Muscle of arm (tissue), 12 donors: ENCODE results near the gene DRC1. TPM values are rescaled to one million over a fixed set of nuclear protein-coding genes. Genes with fewer than 3 reads are reported as not detected.
"Not testable (repeated sequence)": the region's sequence is repeated elsewhere in the genome, so short reads cannot be mapped to it uniquely, and the experiment has no call there.

Experiments
- DNase-seq: peaks from one replicate; pipeline ENCODE4 v3.0.0-alpha.2; 2013
- polyA plus RNA-seq, 12 donors: library from polyadenylated mRNA; unstranded; fragments of 120-200 nt; gene quantifications; one replicate each; pipeline ENCODE4 v1.2.1, GENCODE V29; 2013; ENCODE audit not compliant: insufficient read length in 12 of 12

The DRC1 gene
- polyA plus RNA-seq, 12 donors: 0.11 to 0.74 (median 0.24) TPM; not detected in 4

GRCh38 chr2:26463244-26464192, 61.8 kb downstream of the DRC1 start:
- no peak for DNase-seq

DNA sequence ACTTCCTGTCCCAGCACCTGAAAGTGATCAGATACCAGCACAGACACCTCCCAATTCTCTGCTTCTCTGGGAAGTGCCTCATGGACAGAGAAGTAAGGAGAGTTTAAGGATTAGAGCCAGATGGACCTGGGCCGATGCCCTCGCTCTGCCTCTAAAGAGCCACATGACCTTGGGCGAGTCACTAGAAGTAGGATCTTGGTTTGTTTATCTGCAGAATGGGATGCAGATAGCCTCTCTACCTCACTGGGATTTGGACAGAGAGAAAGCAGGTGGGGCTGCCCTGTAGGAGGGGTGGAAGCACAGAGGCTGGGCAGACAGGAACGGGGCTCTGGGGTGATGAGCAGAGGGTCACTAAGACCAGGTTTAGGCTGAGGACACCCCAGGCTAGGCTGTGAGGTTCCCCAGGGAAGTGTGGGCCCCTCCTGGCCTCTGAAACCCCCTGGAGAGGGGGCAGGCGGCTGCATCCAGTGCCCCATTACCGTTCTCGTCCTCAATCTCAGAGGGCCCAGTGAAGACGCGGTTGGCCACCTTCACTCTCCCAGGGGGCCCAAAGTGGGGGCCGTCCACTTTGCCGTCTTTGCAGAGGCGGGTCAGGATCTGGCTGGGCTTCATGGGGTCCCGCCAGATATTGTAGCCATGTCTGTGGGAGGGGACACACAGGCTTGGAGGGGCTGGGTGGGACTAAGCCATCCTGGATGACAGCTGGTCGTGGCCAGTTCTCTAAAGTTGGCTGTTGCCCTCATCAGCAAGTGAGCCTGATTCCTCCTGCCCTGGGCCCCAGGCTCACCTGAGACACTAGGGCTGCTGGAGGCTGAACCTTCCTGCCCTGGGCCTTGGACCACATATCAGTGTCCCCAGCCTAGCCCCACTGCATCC, 62.9 kb downstream of the DRC1 start:
- DNase-seq: no peak

DNA sequence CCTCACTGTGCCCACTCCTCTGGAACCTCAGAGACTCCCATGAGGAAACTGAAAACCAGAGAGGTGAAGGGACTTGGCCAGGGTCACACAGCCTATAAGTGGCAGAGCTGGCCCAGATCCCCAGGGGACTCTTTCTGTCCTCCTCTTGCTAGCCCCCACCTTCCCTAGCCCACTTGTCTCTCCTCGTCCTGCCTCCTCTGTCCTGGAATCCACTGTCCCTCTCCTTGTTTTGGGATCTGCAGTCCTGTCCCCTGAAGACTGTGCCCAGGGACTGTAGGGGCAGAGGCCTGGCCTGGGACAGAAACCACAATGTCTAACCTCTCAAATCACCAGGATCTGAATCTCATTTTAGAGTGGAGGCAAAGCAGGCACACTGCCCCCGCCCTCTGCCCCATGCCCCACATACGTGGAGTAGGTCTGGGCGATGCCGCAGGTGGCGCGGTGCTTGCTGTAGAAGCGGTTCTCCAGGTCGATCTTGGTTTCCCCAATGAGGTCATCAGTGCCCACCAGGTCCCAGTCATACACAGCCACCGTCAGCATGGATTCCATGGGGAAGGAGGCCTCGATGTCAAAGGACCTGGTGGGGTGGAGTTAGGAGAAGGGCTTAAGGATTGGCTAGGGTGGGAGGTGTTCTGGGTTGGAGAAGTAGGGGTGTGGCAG, 63.7 kb downstream of the DRC1 start:
- DNase-seq: no peak

GRCh38 chr2:26465981-26466471, 64.3 kb downstream of the DRC1 start:
- no peak for DNase-seq

DNA sequence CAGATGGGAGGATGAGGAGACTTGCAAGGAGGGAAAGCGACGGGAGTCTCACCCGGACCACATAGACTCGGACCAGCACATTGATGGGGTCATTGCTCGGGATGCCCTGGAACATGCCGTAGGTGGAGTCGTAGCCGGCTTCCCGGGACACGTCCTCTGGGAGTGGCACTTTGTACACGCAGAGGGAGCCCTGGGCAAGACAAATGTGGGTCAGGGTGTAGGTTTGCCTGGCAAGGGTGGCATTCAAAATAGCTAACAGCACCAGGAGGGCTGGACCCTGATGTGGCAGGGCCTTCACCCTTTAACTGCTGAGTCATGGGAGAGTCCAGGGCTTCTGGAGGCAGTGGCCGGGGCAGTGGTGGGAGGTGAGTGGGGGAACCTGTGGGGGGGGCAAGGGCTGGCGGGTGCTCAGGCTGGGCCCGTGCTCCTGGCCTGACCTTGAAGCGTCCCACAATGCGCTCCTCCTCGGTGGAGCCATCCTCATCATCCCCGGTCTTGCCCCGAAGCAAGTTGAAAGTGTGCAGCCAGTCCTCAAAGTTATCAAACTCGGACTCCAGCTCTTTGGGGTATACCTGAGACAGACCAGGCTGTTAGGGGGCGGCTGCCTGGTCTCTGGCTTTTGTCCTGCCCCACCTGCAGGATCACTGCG, 65.1 kb downstream of the DRC1 start:
- no peak for DNase-seq

- DNase-seq: not testable (repeated sequence)
Observed at GRCh38 chr2:26468544-26468943, 66.8 kb downstream of the DRC1 start.

GRCh38 chr2:26469092-26469710, 67.5 kb downstream of the DRC1 start:
- DNase-seq: no peak

DNA sequence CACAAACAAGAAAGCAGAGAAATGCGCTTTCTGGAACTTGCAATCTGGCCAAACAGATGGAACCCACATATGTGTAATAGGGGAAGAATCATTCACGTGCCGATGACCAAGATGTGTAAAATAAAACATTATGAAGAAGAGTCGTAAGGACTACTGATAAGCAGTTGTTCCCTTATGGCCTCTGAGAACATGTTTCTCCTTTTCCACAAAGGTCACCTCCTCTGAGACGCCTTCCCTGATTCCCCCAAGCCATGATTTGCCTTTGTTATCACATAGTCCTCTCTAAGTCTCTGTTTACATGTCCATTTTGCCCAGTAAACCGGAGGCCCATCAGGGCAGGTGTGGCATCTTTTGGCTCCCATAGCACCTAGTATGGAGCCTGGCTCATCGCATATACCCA, 68.2 kb downstream of the DRC1 start:
- DNase-seq: no peak

- DNase-seq: no peak
Observed at GRCh38 chr2:26470601-26471260, 69.0 kb downstream of the DRC1 start.

DNA sequence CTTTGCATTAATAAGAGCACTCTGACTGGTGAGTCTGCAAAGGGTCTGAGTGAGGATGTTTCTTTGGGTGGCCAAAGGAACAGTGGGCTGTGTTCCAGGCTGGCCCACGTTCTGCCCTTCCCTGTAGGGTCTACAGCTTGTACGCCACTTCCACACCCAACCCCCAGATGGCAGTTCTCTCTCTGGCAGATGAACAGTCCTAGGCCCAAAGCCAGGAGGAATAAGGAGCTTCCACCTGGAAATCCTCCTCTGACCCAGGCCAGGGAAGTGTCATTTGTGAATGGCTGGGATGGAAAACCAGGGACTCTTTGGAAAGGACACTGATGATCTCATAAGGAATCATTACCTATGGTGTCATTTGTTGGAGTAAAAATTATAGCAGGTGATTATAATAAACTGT, 69.6 kb downstream of the DRC1 start:
- DNase-seq: no peak

GRCh38 chr2:26471766-26472706, 70.3 kb downstream of the DRC1 start:
- no peak for DNase-seq

DNA sequence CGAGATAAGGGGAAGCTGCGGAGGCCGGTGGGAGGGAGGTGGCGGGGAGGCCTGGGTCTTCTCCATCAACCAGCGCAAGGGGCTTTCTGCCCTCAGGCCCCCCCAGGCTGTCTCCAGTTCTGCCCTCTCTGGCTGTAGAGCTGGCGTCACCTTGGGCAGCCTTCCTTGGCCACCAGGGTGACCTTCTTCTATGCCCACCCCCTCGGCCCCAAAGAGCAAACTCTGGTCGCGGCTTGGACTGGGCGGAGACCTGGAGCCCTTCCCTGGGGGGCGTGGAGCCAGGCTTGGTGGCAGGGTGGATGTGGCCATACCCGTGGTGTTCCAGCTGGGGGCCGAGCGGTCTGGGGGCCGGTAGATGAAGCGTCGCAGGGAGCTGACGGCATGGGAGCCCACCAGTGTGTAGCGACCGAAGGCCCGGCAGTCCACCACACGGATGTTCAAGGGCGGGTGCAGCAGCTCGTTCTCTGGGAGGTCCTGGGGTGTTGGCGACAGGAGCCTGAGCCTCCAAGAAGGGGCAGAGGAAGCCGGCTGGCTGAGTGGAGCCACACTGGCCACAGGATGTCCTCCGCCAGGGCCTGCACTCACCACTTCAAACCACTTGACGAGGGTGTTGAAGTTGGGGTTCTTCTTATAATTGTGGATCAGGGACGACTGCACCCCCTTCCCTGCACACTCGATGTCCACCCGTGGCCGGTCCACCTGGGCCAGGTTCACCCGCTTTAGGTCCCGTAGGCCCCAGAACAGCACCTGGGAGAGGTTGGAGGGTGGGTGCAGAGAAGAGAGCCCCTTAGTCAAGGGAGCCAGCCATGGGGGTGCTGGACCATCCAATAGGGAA, 71.3 kb downstream of the DRC1 start:
- no peak for DNase-seq

DNA sequence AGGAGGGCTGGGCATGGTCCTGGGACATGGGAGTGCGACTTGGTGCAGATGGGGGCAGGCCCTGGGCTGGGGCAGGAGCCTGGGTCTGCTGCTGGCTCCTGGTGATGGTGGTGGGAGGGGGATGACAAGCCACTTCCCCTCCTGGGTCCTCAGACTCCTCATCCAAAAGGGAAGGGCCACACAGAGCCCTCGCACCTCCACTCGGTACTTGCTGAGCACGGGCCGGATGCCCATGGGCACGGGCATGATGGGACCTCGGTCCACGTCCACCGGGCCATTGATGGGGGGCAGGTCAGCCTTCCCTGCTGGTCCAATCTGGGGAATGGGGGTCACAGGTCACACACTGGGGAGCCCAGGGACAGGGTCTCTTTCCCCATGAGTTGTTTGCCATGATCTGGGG, 72.1 kb downstream of the DRC1 start:
- DNase-seq: no peak

DNA sequence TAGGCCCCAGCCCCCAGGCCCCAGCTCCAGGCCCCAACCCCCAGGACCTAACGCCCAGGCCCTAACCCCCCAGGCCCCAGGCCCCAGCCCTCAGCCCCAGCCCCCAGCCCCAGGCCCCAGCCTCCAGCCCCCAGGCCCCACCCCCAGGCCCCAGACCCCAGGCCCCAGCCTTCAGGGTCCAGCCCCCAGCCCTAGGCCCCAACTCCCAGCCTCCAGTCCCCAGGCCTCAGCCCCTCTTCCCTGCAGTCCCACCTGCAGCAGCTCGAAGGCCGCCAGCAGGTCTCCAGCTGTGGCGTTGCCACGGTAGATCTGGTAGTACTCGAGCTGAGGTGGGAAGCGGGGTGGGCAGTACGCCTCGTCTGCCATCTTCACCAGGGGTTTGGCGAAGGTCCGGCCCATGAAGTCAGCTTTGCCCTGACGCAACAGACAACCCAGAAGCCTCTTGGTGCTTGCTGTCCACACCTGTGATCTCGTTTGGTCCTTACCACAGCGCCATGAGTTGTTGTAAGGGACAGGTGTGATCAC, 72.6 kb downstream of the DRC1 start:
- no peak for DNase-seq

DNA sequence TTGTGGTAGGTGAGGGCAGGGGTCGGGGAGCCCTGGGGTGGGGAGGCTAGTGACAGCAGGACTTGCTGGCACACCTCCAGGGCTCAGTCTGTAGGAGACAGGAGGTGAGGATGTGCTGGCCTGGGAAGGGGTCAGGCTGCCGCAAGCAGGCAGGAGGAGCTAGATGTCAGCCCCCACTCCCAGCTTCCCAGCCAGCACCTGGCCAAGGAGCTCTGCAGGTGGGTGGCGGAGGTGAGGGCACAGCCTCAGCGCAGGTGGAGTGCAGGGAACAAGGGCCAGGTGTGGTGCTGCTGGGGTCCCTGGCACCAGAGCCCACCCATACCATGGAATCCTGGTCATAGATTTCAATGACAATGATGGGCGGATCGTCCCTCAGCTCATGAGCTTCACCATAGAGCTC, 73.3 kb downstream of the DRC1 start:
- no peak for DNase-seq

DNA sequence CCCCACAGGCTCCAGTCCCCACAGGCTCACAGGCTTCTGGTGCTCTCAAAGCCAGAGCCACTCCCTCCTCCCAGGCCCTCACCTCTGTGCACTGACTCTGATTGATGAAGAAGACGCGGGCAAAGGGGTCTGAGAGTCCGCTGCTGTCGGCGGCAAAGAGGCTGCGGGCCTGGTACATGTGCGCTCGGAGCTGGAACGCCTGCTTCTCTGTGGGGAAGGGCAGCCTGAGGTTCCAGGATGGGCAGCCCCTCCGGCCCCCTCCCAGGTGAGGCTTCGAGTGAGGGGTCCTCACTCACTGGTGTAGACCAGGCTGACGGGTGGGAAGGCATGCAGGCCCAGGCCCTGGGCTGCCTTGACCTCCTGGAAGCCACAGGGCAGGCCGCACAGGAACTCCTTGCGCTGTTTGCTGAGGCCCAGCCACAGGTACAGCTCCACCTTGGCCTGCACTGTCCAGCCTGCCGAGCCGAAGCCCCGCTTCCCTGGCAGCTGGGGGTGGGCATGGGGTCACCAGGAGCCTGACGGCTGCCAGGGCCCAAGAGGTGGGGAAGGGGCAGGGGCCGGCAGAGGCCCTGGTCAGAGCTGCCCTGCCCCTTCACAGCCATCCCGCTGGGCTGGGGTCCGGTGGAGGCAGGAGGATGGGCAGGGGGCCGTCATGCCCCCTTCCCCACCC, 74.2 kb downstream of the DRC1 start:
- no peak for DNase-seq

DNA sequence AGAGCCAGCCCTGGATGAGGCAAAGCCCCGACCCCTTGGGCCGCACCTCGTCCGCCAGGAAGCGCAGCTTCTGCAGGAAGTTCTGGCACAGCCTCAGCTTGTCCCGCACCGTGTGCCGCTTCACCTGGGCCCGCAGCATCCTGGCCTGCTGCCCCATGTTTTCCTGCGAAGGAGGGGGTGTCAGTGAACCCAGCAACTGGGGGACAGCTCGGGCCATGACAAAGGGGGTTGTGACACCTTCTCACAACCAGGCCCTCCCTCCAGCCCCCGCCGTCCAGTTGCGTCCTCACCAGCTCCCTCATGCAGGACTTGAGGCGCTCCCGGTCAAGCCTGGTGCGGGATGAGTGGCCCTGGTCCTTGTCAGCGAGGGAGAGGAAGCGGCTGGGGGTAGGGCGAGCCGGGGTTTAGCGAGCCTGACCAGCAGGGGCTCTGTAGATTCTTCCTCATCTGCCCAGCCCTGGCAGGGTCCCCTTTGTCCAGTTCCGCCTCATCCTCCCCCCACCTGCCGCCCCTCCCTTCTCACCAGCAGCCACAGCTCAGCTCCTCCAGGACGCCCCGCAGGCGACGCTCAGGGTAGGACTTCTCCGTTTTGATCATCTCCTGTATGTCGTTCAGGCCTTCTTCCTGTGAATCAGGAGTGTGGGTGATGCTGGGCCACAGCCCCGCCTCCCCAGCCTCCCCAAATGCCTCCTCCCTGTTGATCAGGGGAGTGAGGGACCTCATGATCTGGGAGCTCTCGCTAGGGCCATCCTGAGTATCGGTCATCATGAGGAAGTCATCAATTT, 75.6 kb downstream of the DRC1 start:
- DNase-seq: no peak
